Neural progenitor cell (in vitro differentiated cells): Measurements from ENCODE around the gene PARVA. TPM values are rescaled to one million over a fixed set of nuclear protein-coding genes. Genes with fewer than 3 reads are reported as not detected.

Experiments used
- DNase-seq: peaks from one replicate; pipeline ENCODE4 v3.0.0-alpha.2; 2016; ENCODE audit warnings: low spot score
- H2AFZ ChIP-seq: fragments of 200-600 bp; sonication (generic); replicated peaks from 2 replicates; pipeline ENCODE4 v1.6.1; 2016; ENCODE audit warnings: antibody characterized with exemption
- H3F3A ChIP-seq: fragments of 200-600 bp; sonication (generic); 2 replicates; pipeline ENCODE4 v1.6.1; 2016; ENCODE audit warnings: antibody characterized with exemption, low read depth
- H3K27ac ChIP-seq: fragments of 200-600 bp; sonication (generic); 2 replicates; pipeline ENCODE4 v1.5.1; 2016; ENCODE audit warnings: mild to moderate bottlenecking
- H3K27me3 ChIP-seq: fragments of 200-600 bp; sonication (generic); 2 replicates; pipeline ENCODE4 v1.6.1; 2016; ENCODE audit warnings: mild to moderate bottlenecking, moderate library complexity
- H3K36me3 ChIP-seq: fragments of 200-600 bp; sonication (generic); 2 replicates; pipeline ENCODE4 v1.5.1; 2016
- H3K4me1 ChIP-seq: fragments of 200-600 bp; sonication (generic); 2 replicates; pipeline ENCODE4 v1.6.1; 2016; ENCODE audit warnings: mixed run types
- H3K4me2 ChIP-seq: fragments of 200-600 bp; sonication (generic); 2 replicates; pipeline ENCODE4 v1.6.1; 2016
- H3K4me3 ChIP-seq: fragments of 200-600 bp; sonication (generic); 2 replicates; pipeline ENCODE4 v1.5.1; 2016
- H3K79me2 ChIP-seq: fragments of 200-600 bp; sonication (generic); 2 replicates; pipeline ENCODE4 v1.6.1; 2016; ENCODE audit warnings: low read depth
- H3K9ac ChIP-seq: fragments of 200-600 bp; sonication (generic); 2 replicates; pipeline ENCODE4 v1.6.1; 2016
- H3K9me3 ChIP-seq: fragments of 200-600 bp; sonication (generic); 2 replicates; pipeline ENCODE4 v1.5.1; 2016; ENCODE audit warnings: low read depth
- H4K20me1 ChIP-seq: fragments of 200-600 bp; sonication (generic); 2 replicates; pipeline ENCODE4 v1.6.1; 2016; ENCODE audit warnings: low read depth
- H3K27ac Mint-ChIP-seq: 3 replicates; pipeline ENCODE4 v1.8.0; 2021; ENCODE audit warnings: mixed read lengths
- H3K27me3 Mint-ChIP-seq: 2 replicates; pipeline ENCODE4 v1.8.0; 2022; ENCODE audit warnings: low read depth, mild to moderate bottlenecking, inconsistent platforms, moderate library complexity, mixed read lengths; ENCODE audit not compliant: insufficient read depth
- H3K36me3 Mint-ChIP-seq: 3 replicates; pipeline ENCODE4 v1.8.0; 2021; ENCODE audit warnings: mixed read lengths
- H3K4me1 Mint-ChIP-seq: 3 replicates; pipeline ENCODE4 v1.8.0; 2021; ENCODE audit warnings: mixed read lengths
- H3K4me3 Mint-ChIP-seq: 3 replicates; pipeline ENCODE4 v1.8.0; 2021; ENCODE audit warnings: mild to moderate bottlenecking, moderate library complexity, mixed read lengths
- H3K9me3 Mint-ChIP-seq: 3 replicates; pipeline ENCODE4 v1.8.0; 2020; ENCODE audit warnings: mixed read lengths
- EZH2 ChIP-seq: fragments of 200-600 bp; sonication (generic); IDR thresholded peaks from 2 replicates; pipeline ENCODE4 v1.6.1; 2017; ENCODE audit warnings: antibody characterized with exemption, mild to moderate bottlenecking, moderate library complexity
- EZH2phosphoT487 ChIP-seq: fragments of 200-600 bp; sonication (generic); IDR thresholded peaks from 2 replicates; pipeline ENCODE4 v1.6.1; 2017; ENCODE audit warnings: antibody characterized with exemption
- total RNA-seq: library from RNA; depleted of rRNA; stranded (reverse); fragments of >200 nt; gene quantifications from 2 replicates; pipeline ENCODE4 v1.2.3, GENCODE V29; 2015; ENCODE audit warnings: low replicate concordance
- TF ChIP-seq, protein P1 (sequence below): fragments of 200-600 bp; sonication (generic); IDR thresholded peaks from 2 replicates; pipeline ENCODE4 v1.5.1; 2017; ENCODE audit warnings: antibody characterized with exemption, mild to moderate bottlenecking

The PARVA gene
- total RNA-seq, 1 donor from 2014 or later: 15.3 TPM

DNA sequence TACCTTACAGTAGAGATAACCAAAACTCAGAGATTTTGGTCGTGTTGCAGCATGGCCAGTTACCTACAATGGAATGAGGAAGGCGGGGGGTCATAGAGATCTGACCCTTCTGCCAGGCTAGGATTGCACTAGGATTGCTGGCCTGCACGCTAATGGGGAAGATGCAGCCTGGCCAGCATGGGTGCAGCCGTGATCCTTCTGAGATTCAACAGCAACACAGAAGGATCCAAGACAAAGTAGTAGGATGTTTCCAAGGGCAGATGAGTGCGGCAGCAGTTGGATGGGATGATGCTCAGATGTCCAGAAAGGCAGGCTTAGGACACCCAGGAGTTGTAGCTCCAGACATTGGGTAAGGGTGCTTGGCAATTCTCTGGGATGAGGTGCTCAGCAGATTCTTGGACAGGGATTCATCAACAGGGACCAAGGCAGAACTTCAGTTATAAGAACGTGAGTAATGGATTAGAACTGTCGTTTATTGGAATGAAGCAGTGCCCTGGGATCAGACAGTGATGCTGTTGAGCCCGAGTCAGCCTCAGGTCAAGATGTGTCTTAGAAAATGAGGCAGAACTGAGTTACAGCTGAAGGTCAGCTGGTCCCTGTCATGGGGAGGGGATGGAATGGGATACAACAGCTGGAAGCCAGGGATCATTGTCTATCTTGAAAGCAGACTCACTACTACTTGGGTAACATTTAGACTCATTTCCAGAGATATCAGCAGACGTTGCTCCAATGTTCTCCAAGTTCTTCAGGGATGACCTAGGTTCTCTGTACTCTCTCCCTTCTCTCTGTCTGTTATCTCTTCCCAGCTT, 71.0 kb downstream of the PARVA start:
- no peaks in the 10 kb centered on the region for H4K20me1 ChIP-seq
- Mint-ChIP-seq H3K27me3 (peaks cover 3% of the 10 kb centered on the region), H3K9me3 (no peaks in the 10 kb centered on the region), H3K4me1 (peaks cover 26% of the 10 kb centered on the region), H3K36me3 (no peaks in the 10 kb centered on the region), H3K27ac (no peak overlapping the region), H3K4me3 (no peak overlapping the region)
- peaks cover 11% of the 10 kb centered on the region for H3K4me1 ChIP-seq
- no peak overlapping the region for H3K4me2 ChIP-seq
- no peak overlapping the region for H3K27ac ChIP-seq
- TF ChIP-seq, protein P1, sequence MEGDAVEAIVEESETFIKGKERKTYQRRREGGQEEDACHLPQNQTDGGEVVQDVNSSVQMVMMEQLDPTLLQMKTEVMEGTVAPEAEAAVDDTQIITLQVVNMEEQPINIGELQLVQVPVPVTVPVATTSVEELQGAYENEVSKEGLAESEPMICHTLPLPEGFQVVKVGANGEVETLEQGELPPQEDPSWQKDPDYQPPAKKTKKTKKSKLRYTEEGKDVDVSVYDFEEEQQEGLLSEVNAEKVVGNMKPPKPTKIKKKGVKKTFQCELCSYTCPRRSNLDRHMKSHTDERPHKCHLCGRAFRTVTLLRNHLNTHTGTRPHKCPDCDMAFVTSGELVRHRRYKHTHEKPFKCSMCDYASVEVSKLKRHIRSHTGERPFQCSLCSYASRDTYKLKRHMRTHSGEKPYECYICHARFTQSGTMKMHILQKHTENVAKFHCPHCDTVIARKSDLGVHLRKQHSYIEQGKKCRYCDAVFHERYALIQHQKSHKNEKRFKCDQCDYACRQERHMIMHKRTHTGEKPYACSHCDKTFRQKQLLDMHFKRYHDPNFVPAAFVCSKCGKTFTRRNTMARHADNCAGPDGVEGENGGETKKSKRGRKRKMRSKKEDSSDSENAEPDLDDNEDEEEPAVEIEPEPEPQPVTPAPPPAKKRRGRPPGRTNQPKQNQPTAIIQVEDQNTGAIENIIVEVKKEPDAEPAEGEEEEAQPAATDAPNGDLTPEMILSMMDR: no peak
- TF ChIP-seq EZH2: no peak
- no peak for TF ChIP-seq EZH2phosphoT487
- no peaks in the 10 kb centered on the region for H3K27me3 ChIP-seq
- no peaks in the 10 kb centered on the region for H3K79me2 ChIP-seq
- H3K36me3 ChIP-seq: no peaks in the 10 kb centered on the region
- H2AFZ ChIP-seq: no peak overlapping the region
- H3F3A ChIP-seq: peaks cover 7% of the 10 kb centered on the region
- no peak for DNase-seq
- H3K9me3 ChIP-seq: no peaks in the 10 kb centered on the region
- no peak overlapping the region for H3K9ac ChIP-seq
- no peak overlapping the region for H3K4me3 ChIP-seq

DNA sequence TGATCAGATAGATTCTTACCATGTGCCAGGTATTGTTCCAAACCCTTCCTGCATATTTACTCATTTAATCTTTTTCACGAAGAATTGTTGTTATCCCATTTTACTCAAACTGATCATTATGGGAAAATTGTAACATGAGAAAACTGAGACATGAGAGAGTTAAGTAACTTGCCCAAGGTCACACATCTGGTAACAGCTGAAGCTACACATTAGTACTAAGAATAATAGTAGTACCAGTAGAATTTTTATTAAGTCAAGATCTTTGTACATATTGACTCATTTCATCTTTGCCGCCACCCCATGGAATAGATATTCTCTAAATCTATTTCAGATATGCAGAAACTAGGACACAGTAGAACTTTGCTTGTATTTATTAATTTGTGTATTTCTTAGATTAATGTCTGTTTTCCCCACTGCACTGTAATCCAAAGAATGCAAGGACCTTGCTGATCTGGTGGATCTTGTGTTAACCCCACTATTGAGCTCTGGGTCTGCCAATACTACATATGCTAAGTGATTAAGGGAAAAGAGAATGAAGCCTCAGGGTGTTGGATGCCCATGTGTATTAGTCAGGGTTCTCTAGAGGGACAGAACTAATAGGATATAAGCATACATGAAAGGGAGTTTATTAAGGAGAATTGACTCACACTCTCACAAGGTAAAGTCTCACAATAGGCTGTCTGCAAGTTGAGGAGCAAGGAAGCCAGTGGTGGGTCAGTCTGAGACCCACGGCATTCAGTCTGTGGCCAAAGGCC, 72.8 kb downstream of the PARVA start:
- H3K27ac Mint-ChIP-seq: no peak overlapping the region
- no peaks in the 10 kb centered on the region for H3K27me3 ChIP-seq
- no peaks in the 10 kb centered on the region for H4K20me1 ChIP-seq
- H3K9me3 ChIP-seq: no peaks in the 10 kb centered on the region
- no peak overlapping the region for H3K9ac ChIP-seq
- H3K4me2 ChIP-seq: no peak overlapping the region
- no peak for DNase-seq
- no peaks in the 10 kb centered on the region for H3K36me3 Mint-ChIP-seq
- peaks cover 3% of the 10 kb centered on the region for H3K27me3 Mint-ChIP-seq
- peaks cover 21% of the 10 kb centered on the region for H3K4me1 Mint-ChIP-seq
- H3K9me3 Mint-ChIP-seq: no peaks in the 10 kb centered on the region
- H3K4me3 ChIP-seq: no peak overlapping the region
- peaks cover 7% of the 10 kb centered on the region for H3F3A ChIP-seq
- H3K4me3 Mint-ChIP-seq: no peak overlapping the region
- TF ChIP-seq EZH2: no peak
- TF ChIP-seq, protein P1: no peak
- no peak for TF ChIP-seq EZH2phosphoT487
- H3K36me3 ChIP-seq: no peaks in the 10 kb centered on the region
- H2AFZ ChIP-seq: no peak overlapping the region
- H3K27ac ChIP-seq: no peak overlapping the region
- H3K79me2 ChIP-seq: no peaks in the 10 kb centered on the region
- H3K4me1 ChIP-seq: peaks cover 18% of the 10 kb centered on the region

DNA sequence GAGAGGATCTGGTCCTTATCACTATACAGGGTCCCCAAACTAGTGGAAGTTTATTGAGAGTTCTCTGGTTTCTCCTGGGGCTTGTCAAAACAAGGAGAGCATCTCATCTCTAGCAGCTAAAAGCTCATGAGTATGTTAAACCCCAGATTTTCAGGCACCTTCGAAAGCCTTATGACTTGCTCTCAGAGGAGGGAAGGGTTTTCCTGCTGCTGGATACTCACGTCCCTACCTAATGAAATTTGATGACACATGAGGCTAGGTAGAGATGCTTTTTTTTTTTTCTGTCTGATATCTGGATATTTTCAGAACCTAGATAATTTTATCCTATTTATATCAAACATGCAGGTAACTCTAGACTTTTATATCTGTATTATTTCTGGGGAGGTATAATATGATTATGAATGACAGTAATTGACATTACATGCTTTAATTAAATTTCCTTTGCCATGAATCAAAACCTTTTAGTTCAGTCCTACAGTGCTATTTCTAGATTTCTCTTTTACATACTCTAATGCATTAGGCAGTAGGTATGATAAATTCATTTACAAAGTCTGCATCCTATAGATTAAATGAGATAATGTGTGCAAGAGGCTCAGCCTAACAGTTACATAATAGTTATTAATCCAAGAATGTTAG, 73.9 kb downstream of the PARVA start:
- Histone ChIP-seq H2AFZ (no peak overlapping the region), H4K20me1 (no peaks in the 10 kb centered on the region), H3K9me3 (no peaks in the 10 kb centered on the region), H3K4me3 (no peak overlapping the region), H3K4me1 (peaks cover 21% of the 10 kb centered on the region), H3K27me3 (no peaks in the 10 kb centered on the region), H3K9ac (no peak overlapping the region), H3F3A (peaks cover 7% of the 10 kb centered on the region), H3K79me2 (no peaks in the 10 kb centered on the region), H3K4me2 (no peak overlapping the region), H3K36me3 (no peaks in the 10 kb centered on the region), H3K27ac (no peak overlapping the region)
- H3K4me3 Mint-ChIP-seq: no peak overlapping the region
- H3K27ac Mint-ChIP-seq: no peak overlapping the region
- no peaks in the 10 kb centered on the region for H3K36me3 Mint-ChIP-seq
- TF ChIP-seq EZH2phosphoT487 (no peak), EZH2 (no peak)
- TF ChIP-seq, protein P1: no peak
- no peak for DNase-seq
- H3K4me1 Mint-ChIP-seq: peaks cover 25% of the 10 kb centered on the region
- H3K9me3 Mint-ChIP-seq: no peaks in the 10 kb centered on the region
- peaks cover 3% of the 10 kb centered on the region for H3K27me3 Mint-ChIP-seq
